ENCODE results near the gene TSNAXIP1. TPM values are rescaled to one million over a fixed set of nuclear protein-coding genes. Genes with fewer than 3 reads are reported as not detected.

Gene TSNAXIP1
- total and polyA plus RNA-seq, 9 of the 15 experiments (the other 6 are each of a cell fraction or from before 2014, with no cell fraction given): 0.03 to 0.24 (median 0.11) TPM; not detected in 4

GRCh38 chr16:67833415-67834241, 26.9 kb downstream of the TSNAXIP1 start (continued):
- TF ChIP-seq ATF2 (CRISPR knock-in tag; IDR thresholded peaks at IDR 0.05) (no peak), RAD51 (IDR thresholded peaks at IDR 0.05; ENCODE audit: borderline replicate concordance, low read depth) (no peak), RFX1 (IDR thresholded peaks at IDR 0.05) (no peak), BDP1 (IDR thresholded peaks at IDR 0.05; ENCODE audit: insufficient read depth, insufficient read length) (no peak), STAT5A (IDR thresholded peaks at IDR 0.05; ENCODE audit: borderline replicate concordance, low read length) (no peak), TRIM25 (IDR thresholded peaks at IDR 0.05; ENCODE audit: borderline replicate concordance) (no peak), KLF10 (CRISPR knock-in tag; IDR thresholded peaks at IDR 0.05) (no peak), RHOXF2B (CRISPR knock-in tag; conservative IDR thresholded peaks at IDR 0.05) (0 out of 2 replicates have a peak, but pooled peaks have one; percentile 30), RBM25 (IDR thresholded peaks at IDR 0.05; ENCODE audit: low read depth, low read length, severe bottlenecking) (no peak), NFE2L1 (tag; IDR thresholded peaks at IDR 0.05; ENCODE audit: borderline replicate concordance, low read depth) (no peak), NR3C1 (CRISPR knock-in tag; IDR thresholded peaks at IDR 0.05) (no peak), ASH1L (IDR thresholded peaks at IDR 0.05; ENCODE audit: borderline replicate concordance, low read depth, partially characterized antibody) (no peak), PPARD (CRISPR knock-in tag; IDR thresholded peaks at IDR 0.05) (no peak), ARID4B (CRISPR knock-in tag; IDR thresholded peaks at IDR 0.05) (peak; percentile 95)

Measured in K562 (cell line).